Mesothelial cell of epicardium (in vitro differentiated cells): Measurements from ENCODE around the gene APBB1IP. TPM values are rescaled to one million over a fixed set of nuclear protein-coding genes. Genes with fewer than 3 reads are reported as not detected.

Experiments
- DNase-seq, 2 experiments: peaks; one replicate each; pipeline ENCODE4 v3.0.0; 2021; ENCODE audit warnings: low spot score in 2 of 2; ENCODE audit not compliant: unreplicated experiment in 2 of 2
- H3K27ac Mint-ChIP-seq: 2 replicates; pipeline ENCODE4 v1.8.0; 2021; ENCODE audit warnings: mixed read lengths
- H3K27me3 Mint-ChIP-seq: 2 replicates; pipeline ENCODE4 v1.8.0; 2021; ENCODE audit warnings: low read depth, mixed read lengths
- H3K36me3 Mint-ChIP-seq: 2 replicates; pipeline ENCODE4 v1.8.0; 2021; ENCODE audit warnings: mixed read lengths
- H3K4me1 Mint-ChIP-seq: 2 replicates; pipeline ENCODE4 v1.8.0; 2021; ENCODE audit warnings: mixed read lengths
- H3K4me3 Mint-ChIP-seq: 2 replicates; pipeline ENCODE4 v1.8.0; 2021; ENCODE audit warnings: mild to moderate bottlenecking, moderate library complexity, mixed read lengths
- H3K9me3 Mint-ChIP-seq: 2 replicates; pipeline ENCODE4 v1.8.0; 2021; ENCODE audit warnings: mixed read lengths
- total RNA-seq: library from RNA; stranded (reverse); gene quantifications from 3 replicates; pipeline ENCODE4 v1.2.1, GENCODE V29; 2021
- TF ChIP-seq, protein P1 (sequence below): fragments of 200-600 bp; sonication (generic); IDR thresholded peaks from one replicate; pipeline ENCODE4 v1.5.0; 2021; ENCODE audit warnings: antibody characterized with exemption; ENCODE audit not compliant: unreplicated experiment

APBB1IP gene
- total RNA-seq, 1 donor from 2014 or later = 0.22 TPM

DNA sequence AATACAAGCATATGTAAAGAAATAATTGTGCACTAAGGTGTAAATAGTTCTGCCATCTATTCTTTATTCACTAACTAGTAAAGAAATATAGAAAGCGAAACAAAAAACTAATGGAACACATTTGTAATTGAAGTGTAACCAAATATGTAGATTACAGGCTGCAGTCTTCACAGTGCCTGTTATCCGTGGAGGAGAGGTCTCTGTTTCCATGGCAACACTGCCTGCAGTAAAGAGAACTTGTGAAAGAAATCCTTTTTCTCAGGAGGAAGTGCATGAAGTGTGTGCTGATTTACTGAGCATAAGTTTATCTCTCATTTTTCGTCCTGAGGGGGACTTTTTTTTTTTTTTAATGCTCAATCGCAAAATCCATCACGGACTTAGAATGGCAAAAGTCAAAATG is 102.5 kb downstream of the APBB1IP start:
- H3K36me3 Mint-ChIP-seq = no peaks in the 10 kb centered on the region
- H3K27ac Mint-ChIP-seq = no peak overlapping the region
- H3K27me3 Mint-ChIP-seq = no peaks in the 10 kb centered on the region
- no peaks in the 10 kb centered on the region for H3K9me3 Mint-ChIP-seq
- peaks cover 5% of the 10 kb centered on the region for H3K4me1 Mint-ChIP-seq
- TF ChIP-seq, protein P1, sequence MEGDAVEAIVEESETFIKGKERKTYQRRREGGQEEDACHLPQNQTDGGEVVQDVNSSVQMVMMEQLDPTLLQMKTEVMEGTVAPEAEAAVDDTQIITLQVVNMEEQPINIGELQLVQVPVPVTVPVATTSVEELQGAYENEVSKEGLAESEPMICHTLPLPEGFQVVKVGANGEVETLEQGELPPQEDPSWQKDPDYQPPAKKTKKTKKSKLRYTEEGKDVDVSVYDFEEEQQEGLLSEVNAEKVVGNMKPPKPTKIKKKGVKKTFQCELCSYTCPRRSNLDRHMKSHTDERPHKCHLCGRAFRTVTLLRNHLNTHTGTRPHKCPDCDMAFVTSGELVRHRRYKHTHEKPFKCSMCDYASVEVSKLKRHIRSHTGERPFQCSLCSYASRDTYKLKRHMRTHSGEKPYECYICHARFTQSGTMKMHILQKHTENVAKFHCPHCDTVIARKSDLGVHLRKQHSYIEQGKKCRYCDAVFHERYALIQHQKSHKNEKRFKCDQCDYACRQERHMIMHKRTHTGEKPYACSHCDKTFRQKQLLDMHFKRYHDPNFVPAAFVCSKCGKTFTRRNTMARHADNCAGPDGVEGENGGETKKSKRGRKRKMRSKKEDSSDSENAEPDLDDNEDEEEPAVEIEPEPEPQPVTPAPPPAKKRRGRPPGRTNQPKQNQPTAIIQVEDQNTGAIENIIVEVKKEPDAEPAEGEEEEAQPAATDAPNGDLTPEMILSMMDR = no peak
- no peak overlapping the region for H3K4me3 Mint-ChIP-seq
- no peak for DNase-seq

DNA sequence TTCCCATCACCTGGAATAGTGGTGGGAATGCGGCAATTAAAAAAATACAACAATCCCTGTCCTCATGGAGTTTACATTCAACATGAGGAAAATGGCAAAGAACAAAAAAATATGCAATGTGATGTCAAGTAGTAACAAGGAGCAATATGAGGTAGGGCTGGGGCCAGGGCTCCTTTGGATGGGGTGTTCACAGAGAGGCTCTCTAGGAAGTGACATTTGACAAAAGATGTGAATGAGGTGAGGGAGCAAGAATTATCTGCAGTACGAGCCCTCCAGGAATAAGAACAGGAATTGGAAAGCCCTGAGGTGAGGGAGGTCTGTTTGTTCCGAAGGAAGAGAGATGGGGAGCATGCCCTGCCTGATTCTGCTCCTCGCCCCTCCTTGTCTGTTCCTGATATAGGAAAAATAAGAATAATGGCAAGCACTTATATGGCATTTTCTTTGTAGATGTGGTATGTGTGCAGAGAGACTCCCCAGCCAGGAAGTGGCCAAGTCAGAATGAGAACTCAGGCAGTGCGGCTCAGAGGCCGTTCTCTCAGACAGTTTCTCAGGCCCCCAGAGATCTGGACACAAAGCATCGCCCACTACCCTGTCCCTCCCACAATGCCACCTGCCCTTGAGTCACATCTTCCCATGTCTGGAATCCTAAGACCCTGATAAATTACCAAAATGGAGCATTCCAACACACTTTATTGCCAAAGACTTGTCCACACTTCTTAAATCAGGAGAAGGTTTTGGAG is 105.6 kb downstream of the APBB1IP start:
- H3K9me3 Mint-ChIP-seq = no peaks in the 10 kb centered on the region
- no peak for DNase-seq
- H3K4me1 Mint-ChIP-seq = peaks cover 3% of the 10 kb centered on the region
- H3K4me3 Mint-ChIP-seq = no peak overlapping the region
- no peaks in the 10 kb centered on the region for H3K36me3 Mint-ChIP-seq
- no peak overlapping the region for H3K27ac Mint-ChIP-seq
- no peaks in the 10 kb centered on the region for H3K27me3 Mint-ChIP-seq
- TF ChIP-seq, protein P1 = no peak

GRCh38 chr10:26544932-26545331 is 106.8 kb downstream of the APBB1IP start:
- no peak for DNase-seq
- no peaks in the 10 kb centered on the region for H3K27me3 Mint-ChIP-seq
- TF ChIP-seq, protein P1 = no peak
- peaks cover 3% of the 10 kb centered on the region for H3K4me1 Mint-ChIP-seq
- H3K4me3 Mint-ChIP-seq = no peak overlapping the region
- H3K27ac Mint-ChIP-seq = no peak overlapping the region
- H3K36me3 Mint-ChIP-seq = no peaks in the 10 kb centered on the region
- peaks cover 9% of the 10 kb centered on the region for H3K9me3 Mint-ChIP-seq

GRCh38 chr10:26550774-26551526 is 112.8 kb downstream of the APBB1IP start:
- TF ChIP-seq, protein P1 = no peak
- Mint-ChIP-seq H3K36me3 (no peaks in the 10 kb centered on the region), H3K9me3 (peaks cover 19% of the 10 kb centered on the region), H3K27ac (no peak overlapping the region), H3K27me3 (no peaks in the 10 kb centered on the region), H3K4me3 (no peak overlapping the region), H3K4me1 (no peaks in the 10 kb centered on the region)
- DNase-seq = no peak

GRCh38 chr10:26554246-26554645 is 116.1 kb downstream of the APBB1IP start:
- TF ChIP-seq, protein P1 = no peak
- H3K4me3 Mint-ChIP-seq = no peak overlapping the region
- peaks cover 15% of the 10 kb centered on the region for H3K9me3 Mint-ChIP-seq
- H3K27ac Mint-ChIP-seq = no peak overlapping the region
- no peaks in the 10 kb centered on the region for H3K36me3 Mint-ChIP-seq
- peaks cover 2% of the 10 kb centered on the region for H3K27me3 Mint-ChIP-seq
- no peaks in the 10 kb centered on the region for H3K4me1 Mint-ChIP-seq
- no peak for DNase-seq
